Adrenal gland (tissue), 12 donors: ENCODE data around the gene MAGEA8. TPM values are rescaled to one million over a fixed set of nuclear protein-coding genes. Genes with fewer than 3 reads are reported as not detected.

Source experiments
- DNase-seq, 7 donors: peaks; one replicate each; pipeline ENCODE4 v3.0.0-alpha.2; 2019 to 2020
- H3K27ac ChIP-seq, 5 donors: fragments of 200-600 bp; sonication (generic) in 4 of 5; 1 replicate in 3 of 5; 2 replicates in 2 of 5; pipeline versions ENCODE4 v1.5.1 to v1.8.0; 2016 to 2020; ENCODE audit warnings: mild to moderate bottlenecking in 1 of 5
- H3K27me3 ChIP-seq: fragments of 200-600 bp; 2 replicates; pipeline ENCODE4 v1.8.0; 2021
- H3K36me3 ChIP-seq, 2 donors: fragments of 200-600 bp; replicated peaks in 1 of 2; 1 replicate in 1 of 2; 2 replicates in 1 of 2; pipeline versions ENCODE4 v1.5.1 to v1.8.0; 2018 to 2022
- H3K4me1 ChIP-seq, 2 donors: fragments of 200-600 bp; replicated peaks in 1 of 2; 1 replicate in 1 of 2; 2 replicates in 1 of 2; pipeline versions ENCODE4 v1.5.1 to v1.8.0; 2018 to 2021
- H3K4me3 ChIP-seq, 4 donors: fragments of 200-600 bp; sonication (generic) in 3 of 4; one replicate each; pipeline ENCODE4 v1.5.1; 2016 to 2018
- H3K9me3 ChIP-seq, 3 donors: fragments of 200-600 bp; sonication (generic) in 1 of 3; replicated peaks in 1 of 3; 1 replicate in 2 of 3; 2 replicates in 1 of 3; pipeline versions ENCODE4 v1.5.1 to v1.8.0; 2016 to 2021
- CTCF ChIP-seq, 6 experiments: fragments of 450-650 bp in 4 of 6; fragments of 200-600 bp in 2 of 6; sonication (generic) in 1 of 6; IDR thresholded peaks; 1 replicate in 5 of 6; 2 replicates in 1 of 6; pipeline versions ENCODE4 v1.5.1 to v1.8.0; 2016 to 2021; ENCODE audit warnings: antibody characterized with exemption in 6 of 6, mild to moderate bottlenecking in 2 of 6, moderate library complexity in 1 of 6
- POLR2A ChIP-seq, 2 donors: fragments of 450-650 bp; IDR thresholded peaks; one replicate each; pipeline ENCODE4 v1.6.1; 2017; ENCODE audit warnings: antibody characterized with exemption in 2 of 2, mild to moderate bottlenecking in 2 of 2, moderate library complexity in 1 of 2
- WGBS, 4 donors: extraction: QIAGEN DNeasy Blood & Tissue Kit in 2 of 4; methylation state at CpG; one replicate each; pipeline versions ENCODE4 v1.1.5 to v1.1.7; 2013 to 2017; 5-methylcytosine and 5-hydroxymethylcytosine counted together
- intact Hi-C, 2 donors: fragments of 100-400 bp; cut with DNase I; formaldehyde crosslinking; loops; one replicate each; pipeline versions ENCODE4 v1.14.1 to v1.15.0; 2022 to 2023
- polyA plus RNA-seq, 3 donors: library from polyadenylated mRNA; stranded (reverse); fragments of 200-250 nt in 2 of 3; fragments of 350-450 nt in 1 of 3; fragmentation: Illumina TruSeq in 1 of 3; extraction: RNeasy Lipid Tissue Mini Kit (QIAGEN cat#74804) in 1 of 3; gene quantifications; one replicate each; pipeline ENCODE4 v1.2.3, GENCODE V29; 2013 to 2014
- total RNA-seq, 9 donors: library from RNA; depleted of rRNA in 4 of 9; stranded (reverse); fragments of >200 nt in 4 of 9; fragments of 120-200 nt in 1 of 9; fragmentation: NEBNext Ultra II Directional in 1 of 9; extraction: Animal tissue kit (Norgen Biotek cat#: 25700) in 1 of 9; gene quantifications; one replicate each; pipeline versions ENCODE4 v1.1.0 to v1.2.4, GENCODE V29; 2013 to 2023
- donor health status: healthy with polysubstance abuse.
- donor health status: Bipolar disorder and iron deficiency.
- donor health status: DM: yes; HTN: yes; CAD: no.
- donor health status: DM: no; HTN: no; CAD: no.
- donor health status: DM: no; HTN: no; CAD: no.
- donor health status: DM: yes; HTN: yes; CAD: no.

The MAGEA8 gene
- total and polyA plus RNA-seq, 12 donors: not detected

GRCh38 chrX:149858592-149858991 lies 22.4 kb upstream of the MAGEA8 start:
- TF ChIP-seq POLR2A (IDR thresholded peaks at IDR 0.05) (no peak), CTCF (IDR thresholded peaks at IDR 0.05) (no peak)
- intact Hi-C loops: no loop called here
- H3K4me3 ChIP-seq: no peak overlapping the region
- H3K27me3 ChIP-seq: no peaks in the 10 kb centered on the region
- 43 to 83% (median 72%) methylated on average over 2 to 6 of the region's 6 CpGs for WGBS, 4 donors
- H3K9me3 ChIP-seq: peaks cover 0 to 8% (median 0%) of the 10 kb centered on the region in 3 donors
- DNase-seq: no peak
- no peaks in the 10 kb centered on the region for H3K36me3 ChIP-seq
- H3K27ac ChIP-seq: no peak overlapping the region
- no peaks in the 10 kb centered on the region for H3K4me1 ChIP-seq

GRCh38 chrX:149860445-149860844 lies 20.5 kb upstream of the MAGEA8 start:
- Histone ChIP-seq H3K27ac (no peak overlapping the region), H3K4me3 (no peak overlapping the region), H3K9me3 (peaks cover 0 to 8% (median 0%) of the 10 kb centered on the region in 3 donors), H3K27me3 (no peaks in the 10 kb centered on the region), H3K36me3 (no peaks in the 10 kb centered on the region), H3K4me1 (no peaks in the 10 kb centered on the region)
- DNase-seq: no peak
- TF ChIP-seq POLR2A (IDR thresholded peaks at IDR 0.05) (no peak), CTCF (IDR thresholded peaks at IDR 0.05) (no peak)
- intact Hi-C loops: no loop called here

GRCh38 chrX:149865390-149865789 lies 15.6 kb upstream of the MAGEA8 start:
- 74 to 87% (median 81%) methylated on average over 2 of the region's 2 CpGs for WGBS, 4 donors
- no peak for DNase-seq
- no peaks in the 10 kb centered on the region for H3K27me3 ChIP-seq
- no peak overlapping the region for H3K27ac ChIP-seq
- H3K4me1 ChIP-seq: no peaks in the 10 kb centered on the region
- TF ChIP-seq CTCF (IDR thresholded peaks at IDR 0.05): no peak
- no peak for TF ChIP-seq POLR2A (IDR thresholded peaks at IDR 0.05)
- no peak overlapping the region for H3K4me3 ChIP-seq
- H3K9me3 ChIP-seq: no peaks in the 10 kb centered on the region
- H3K36me3 ChIP-seq: no peaks in the 10 kb centered on the region
- intact Hi-C loops: no loop called here

GRCh38 chrX:149867488-149867887 lies 13.5 kb upstream of the MAGEA8 start:
- no peaks in the 10 kb centered on the region for H3K9me3 ChIP-seq
- H3K36me3 ChIP-seq: no peaks in the 10 kb centered on the region
- intact Hi-C loops: no loop called here
- H3K27ac ChIP-seq: no peak overlapping the region
- H3K27me3 ChIP-seq: peaks cover 5% of the 10 kb centered on the region
- no peaks in the 10 kb centered on the region for H3K4me1 ChIP-seq
- no peak for DNase-seq
- no peak overlapping the region for H3K4me3 ChIP-seq
- TF ChIP-seq CTCF (IDR thresholded peaks at IDR 0.05) (no peak), POLR2A (IDR thresholded peaks at IDR 0.05) (no peak)
- WGBS, 4 donors: 83 to 88% (median 85%) methylated on average over 3 of the region's 3 CpGs
